Heart right ventricle (tissue), 16 donors: ENCODE data around the gene PDZD8. TPM values are rescaled to one million over a fixed set of nuclear protein-coding genes. Genes with fewer than 3 reads are reported as not detected.

Experiments used
- ATAC-seq, 8 donors: fragments of 200-7000 bp; cut with Tn5 transposase; one replicate each; pipeline ENCODE4 v1.9.1; 2020; ENCODE audit warnings: mild to moderate bottlenecking in 8 of 8, moderate library complexity in 8 of 8, moderate number of reproducible peaks in 1 of 8
- DNase-seq, 2 donors: peaks; one replicate each; pipeline ENCODE4 v3.0.0-alpha.2; 2020
- H3K27ac ChIP-seq, 10 donors: fragments of 200-600 bp; sonication (generic) in 2 of 10; one replicate each; pipeline versions ENCODE4 v1.5.0 to v1.8.0; 2020 to 2022; ENCODE audit warnings: mild to moderate bottlenecking in 3 of 10
- H3K27me3 ChIP-seq, 7 donors: fragments of 200-600 bp; one replicate each; pipeline ENCODE4 v1.8.0; 2021 to 2022; ENCODE audit warnings: mild to moderate bottlenecking in 2 of 7
- H3K36me3 ChIP-seq, 9 donors: fragments of 200-600 bp; sonication (generic) in 1 of 9; one replicate each; pipeline versions ENCODE4 v1.5.0 to v1.8.0; 2020 to 2022; ENCODE audit warnings: mild to moderate bottlenecking in 2 of 9
- H3K4me1 ChIP-seq, 9 donors: fragments of 200-600 bp; sonication (generic) in 1 of 9; one replicate each; pipeline versions ENCODE4 v1.5.0 to v1.8.0; 2020 to 2022; ENCODE audit warnings: mild to moderate bottlenecking in 4 of 9
- H3K4me3 ChIP-seq, 10 donors: fragments of 200-600 bp; sonication (generic) in 2 of 10; one replicate each; pipeline versions ENCODE4 v1.5.0 to v1.8.0; 2020 to 2022; ENCODE audit warnings: mild to moderate bottlenecking in 7 of 10, moderate library complexity in 2 of 10
- H3K9me3 ChIP-seq, 11 donors: fragments of 200-600 bp in 10 of 11; sonication (generic) in 2 of 11; one replicate each; pipeline versions ENCODE4 v1.5.0 to v1.8.0; 2013 to 2022; ENCODE audit warnings: mild to moderate bottlenecking in 2 of 11, control low read depth in 1 of 11, moderate library complexity in 1 of 11
- CTCF ChIP-seq, 9 donors: fragments of 200-600 bp; sonication (generic) in 2 of 9; IDR thresholded peaks; one replicate each; pipeline versions ENCODE4 v1.5.0 to v1.8.0; 2021 to 2022; ENCODE audit warnings: antibody characterized with exemption in 9 of 9, mild to moderate bottlenecking in 5 of 9, moderate library complexity in 1 of 9
- WGBS, 2 donors: extraction: QIAGEN DNeasy Blood & Tissue Kit; methylation state at CpG; one replicate each; pipeline ENCODE4 v1.1.7; 2013; ENCODE audit warnings: inconsistent platforms in 1 of 2; 5-methylcytosine and 5-hydroxymethylcytosine counted together
- intact Hi-C, 10 donors: fragments of 100-400 bp; cut with DNase I; formaldehyde crosslinking; loops; one replicate each; pipeline versions ENCODE4 v1.11.1 to v1.14.2; 2022
- polyA plus RNA-seq, 2 donors: library from polyadenylated mRNA; stranded (reverse); fragments of 200-250 nt; gene quantifications; one replicate each; pipeline ENCODE4 v1.2.3, GENCODE V29; 2013
- total RNA-seq, 10 donors: library from RNA; stranded (reverse); fragmentation: NEBNext Ultra II Directional in 3 of 10; extraction: Animal tissue kit (Norgen Biotek cat#: 25700) in 3 of 10; gene quantifications; one replicate each; pipeline versions ENCODE4 v1.2.1 to v1.2.4, GENCODE V29; 2021 to 2023
- donor health status: Arrhythmogenic right ventricular cardiomyopathy.
- donor health status: ischemic (EF 13 %, LVEDD 7.1; RV severe dilation, severe dysfunction).
- donor health status: healthy with polysubstance abuse.
- donor health status: DM: no; HTN: yes; CAD: no.
- donor health status: DM: no; HTN: no; CAD: no.
- donor health status: ischemic (EF 25% LVEDD 6.9; RV normal size, moderate dysfunction).
- donor health status: ischemic (EF 25% LVEDD 5.7; RV mildly dilated, moderate dysfunction).
- donor health status: healthy.
- donor health status: DM: yes; HTN: yes; CAD: no.
- donor health status: Ischemic cardiomyopathy.
- donor health status: ischemic (EF 35%, LVEDD 5.7; RV mildly dilated, moderate dysfunction).
- donor health status: nonischemic (EF 11% LVEDD 7.7; RV severe dilation, severe dysfunction).
- donor health status: DM: yes; HTN: yes; CAD: no.
- donor health status: PGD.
- donor health status: ischemic (EF 29% LVEDD 5.4; RV normal size, mild dysfunction).
- donor health status: nonischemic (EF 23%, LVEDD 6.1; RV moderate dilation, normal function).

PDZD8 gene
- total and polyA plus RNA-seq, 12 donors: 2.0 to 31.3 (median 22.7) TPM

- 94 to 96% methylated on average over 4 of the region's 4 CpGs for WGBS, 2 donors
- Histone ChIP-seq H3K4me1 (peaks cover 0 to 36% (median 12%) of the 10 kb centered on the region in 9 donors), H3K4me3 (no peak overlapping the region), H3K27me3 (no peaks in the 10 kb centered on the region), H3K36me3 (peaks cover 0 to 21% (median 0%) of the 10 kb centered on the region in 9 donors), H3K9me3 (no peaks in the 10 kb centered on the region), H3K27ac (no peak overlapping the region)
- no peak for TF ChIP-seq CTCF (IDR thresholded peaks at IDR 0.05)
- DNase-seq (no peak), ATAC-seq (no peak)
- intact Hi-C loops: no loop called here
These were observed 34.2 kb downstream of the PDZD8 start for GRCh38 chr10:117341061-117341460.

GRCh38 chr10:117339979-117340378 is 35.3 kb downstream of the PDZD8 start:
- H3K9me3 ChIP-seq: peaks cover 0 to 10% (median 1%) of the 10 kb centered on the region in 11 donors
- 91 to 96% methylated on average over 5 of the region's 5 CpGs for WGBS, 2 donors
- ATAC-seq (no peak), DNase-seq (no peak)
- H3K4me1 ChIP-seq: peaks cover 0 to 27% (median 11%) of the 10 kb centered on the region in 9 donors
- intact Hi-C loops: no loop called here
- H3K4me3 ChIP-seq: no peak overlapping the region
- H3K27ac ChIP-seq: no peak overlapping the region
- H3K27me3 ChIP-seq: no peaks in the 10 kb centered on the region
- no peak for TF ChIP-seq CTCF (IDR thresholded peaks at IDR 0.05)
- H3K36me3 ChIP-seq: peaks cover 0 to 32% (median 0%) of the 10 kb centered on the region in 9 donors

- Histone ChIP-seq H3K4me1 (peaks cover 0 to 24% (median 11%) of the 10 kb centered on the region in 9 donors), H3K27me3 (no peaks in the 10 kb centered on the region), H3K36me3 (peaks cover 0 to 36% (median 0%) of the 10 kb centered on the region in 9 donors), H3K27ac (no peak overlapping the region), H3K9me3 (peaks cover 0 to 14% (median 5%) of the 10 kb centered on the region in 11 donors), H3K4me3 (no peak overlapping the region)
- 94 to 100% methylated on average over 1 of the region's 1 CpG for WGBS, 2 donors
- ATAC-seq (peak in 4 of 8 donors; percentile 24 to 75 (median 42)), DNase-seq (no peak)
- intact Hi-C loops: no loop called here
- no peak for TF ChIP-seq CTCF (IDR thresholded peaks at IDR 0.05)
These were observed 35.7 kb downstream of the PDZD8 start for GRCh38 chr10:117339578-117339977.

- Histone ChIP-seq H3K36me3 (peaks cover 0 to 45% (median 0%) of the 10 kb centered on the region in 9 donors), H3K27me3 (no peaks in the 10 kb centered on the region), H3K4me1 (peaks cover 0 to 9% (median 5%) of the 10 kb centered on the region in 9 donors), H3K27ac (no peak overlapping the region), H3K4me3 (no peak overlapping the region), H3K9me3 (peaks cover 0 to 25% (median 10%) of the 10 kb centered on the region in 11 donors)
- intact Hi-C loops: no loop called here
- DNase-seq: no peak
- ATAC-seq: no peak
- TF ChIP-seq CTCF (IDR thresholded peaks at IDR 0.05): no peak
These were observed 40.3 kb downstream of the PDZD8 start for GRCh38 chr10:117334926-117335325.
